ENCODE data around the gene ENTPD6. TPM values are rescaled to one million over a fixed set of nuclear protein-coding genes. Genes with fewer than 3 reads are reported as not detected.

The ENTPD6 gene
- total RNA-seq, 3 donors from 2014 or later (not counting 1 experiment from before 2014, with no cell fraction given) = 36.4 to 43.1 (median 41.4) TPM

GRCh38 chr20:25250508-25250907 is 55.0 kb downstream of the ENTPD6 start:
- Histone ChIP-seq H3K4me1 (ENCODE audit: control insufficient read depth, insufficient read depth, low read length) (peaks cover 21% of the 10 kb centered on the region), H3K36me3 (ENCODE audit: control insufficient read depth, insufficient read depth, low read length) (no peaks in the 10 kb centered on the region), H3K4me3 (ENCODE audit: low read length) (no peak overlapping the region), H3K27me3 (ENCODE audit: control insufficient read depth, insufficient read depth, low read length) (no peaks in the 10 kb centered on the region), H3K27ac (ENCODE audit: low read length) (no peak overlapping the region), H3K9me3 (ENCODE audit: control insufficient read depth, insufficient read depth, low read length) (no peaks in the 10 kb centered on the region)
- peak overlapping the region; percentile 31 for H3K4me3 Mint-ChIP-seq
- 88% methylated on average over 3 of the region's 3 CpGs for WGBS (ENCODE audit: insufficient coverage)
- no peaks in the 10 kb centered on the region for H3K9me3 Mint-ChIP-seq
- H3K27ac Mint-ChIP-seq = no peak overlapping the region
- no peak for ATAC-seq
- intact Hi-C loops (cut with micrococcal nuclease) = no loop called here
- no peak for DNase-seq
- TF ChIP-seq, protein P1, sequence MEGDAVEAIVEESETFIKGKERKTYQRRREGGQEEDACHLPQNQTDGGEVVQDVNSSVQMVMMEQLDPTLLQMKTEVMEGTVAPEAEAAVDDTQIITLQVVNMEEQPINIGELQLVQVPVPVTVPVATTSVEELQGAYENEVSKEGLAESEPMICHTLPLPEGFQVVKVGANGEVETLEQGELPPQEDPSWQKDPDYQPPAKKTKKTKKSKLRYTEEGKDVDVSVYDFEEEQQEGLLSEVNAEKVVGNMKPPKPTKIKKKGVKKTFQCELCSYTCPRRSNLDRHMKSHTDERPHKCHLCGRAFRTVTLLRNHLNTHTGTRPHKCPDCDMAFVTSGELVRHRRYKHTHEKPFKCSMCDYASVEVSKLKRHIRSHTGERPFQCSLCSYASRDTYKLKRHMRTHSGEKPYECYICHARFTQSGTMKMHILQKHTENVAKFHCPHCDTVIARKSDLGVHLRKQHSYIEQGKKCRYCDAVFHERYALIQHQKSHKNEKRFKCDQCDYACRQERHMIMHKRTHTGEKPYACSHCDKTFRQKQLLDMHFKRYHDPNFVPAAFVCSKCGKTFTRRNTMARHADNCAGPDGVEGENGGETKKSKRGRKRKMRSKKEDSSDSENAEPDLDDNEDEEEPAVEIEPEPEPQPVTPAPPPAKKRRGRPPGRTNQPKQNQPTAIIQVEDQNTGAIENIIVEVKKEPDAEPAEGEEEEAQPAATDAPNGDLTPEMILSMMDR (IDR thresholded peaks at IDR 0.05) = no peak
- H3K36me3 Mint-ChIP-seq = no peaks in the 10 kb centered on the region
- H3K27me3 Mint-ChIP-seq (ENCODE audit: low read depth in 2 of 2) = peaks cover 0 to 1% of the 10 kb centered on the region in 2 donors
- peaks cover 28 to 40% of the 10 kb centered on the region in 2 donors for H3K4me1 Mint-ChIP-seq

DNA sequence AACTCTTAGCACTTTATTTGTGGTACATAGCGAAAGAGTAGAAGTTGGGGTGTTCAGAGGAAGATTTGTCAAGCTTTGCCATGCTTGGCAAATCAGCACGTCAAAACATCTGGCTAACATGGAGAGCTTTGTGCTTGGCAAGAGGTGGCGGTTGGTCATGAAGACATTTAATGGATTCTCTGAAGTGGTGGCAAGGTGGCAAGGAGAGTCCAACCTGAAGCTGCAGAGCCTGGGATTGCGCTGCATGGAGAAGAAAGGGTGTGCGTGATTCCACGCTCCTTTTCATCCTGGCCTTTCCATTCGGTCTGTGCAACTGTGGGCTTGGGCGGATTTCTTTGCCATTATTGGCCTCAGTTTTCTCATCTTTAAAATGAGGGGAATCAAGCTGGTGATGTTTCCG is 55.5 kb downstream of the ENTPD6 start:
- WGBS (ENCODE audit: insufficient coverage) = 97% methylated on average over 9 of the region's 9 CpGs

GRCh38 chr20:25251558-25251957 is 56.0 kb downstream of the ENTPD6 start:
- DNase-seq (no peak), ATAC-seq (no peak)
- Histone ChIP-seq H3K9me3 (ENCODE audit: control insufficient read depth, insufficient read depth, low read length) (no peaks in the 10 kb centered on the region), H3K27ac (ENCODE audit: low read length) (no peak overlapping the region), H3K27me3 (ENCODE audit: control insufficient read depth, insufficient read depth, low read length) (no peaks in the 10 kb centered on the region), H3K4me1 (ENCODE audit: control insufficient read depth, insufficient read depth, low read length) (peaks cover 20% of the 10 kb centered on the region), H3K36me3 (ENCODE audit: control insufficient read depth, insufficient read depth, low read length) (no peaks in the 10 kb centered on the region), H3K4me3 (ENCODE audit: low read length) (no peak overlapping the region)
- H3K9me3 Mint-ChIP-seq = no peaks in the 10 kb centered on the region
- 94% methylated on average over 4 of the region's 4 CpGs for WGBS (ENCODE audit: insufficient coverage)
- no peaks in the 10 kb centered on the region for H3K27me3 Mint-ChIP-seq (ENCODE audit: low read depth in 2 of 2)
- TF ChIP-seq, protein P1 (IDR thresholded peaks at IDR 0.05) = no peak
- H3K4me3 Mint-ChIP-seq = no peak overlapping the region
- peak overlapping the region in 1 of 2 donors; percentile 16 for H3K27ac Mint-ChIP-seq
- intact Hi-C loops (cut with micrococcal nuclease) = no loop called here
- peaks cover 26 to 45% of the 10 kb centered on the region in 2 donors for H3K4me1 Mint-ChIP-seq
- H3K36me3 Mint-ChIP-seq = no peaks in the 10 kb centered on the region

More for the DNA sequence above, 55.5 kb downstream of the ENTPD6 start:
- peaks cover 21% of the 10 kb centered on the region for H3K4me1 ChIP-seq (ENCODE audit: control insufficient read depth, insufficient read depth, low read length)
- no peaks in the 10 kb centered on the region for H3K9me3 ChIP-seq (ENCODE audit: control insufficient read depth, insufficient read depth, low read length)
- TF ChIP-seq, protein P1 (IDR thresholded peaks at IDR 0.05) = no peak
- Mint-ChIP-seq H3K4me1 (peaks cover 28 to 43% of the 10 kb centered on the region in 2 donors), H3K27ac (no peak overlapping the region), H3K36me3 (no peaks in the 10 kb centered on the region), H3K9me3 (no peaks in the 10 kb centered on the region), H3K4me3 (peak overlapping the region; percentile 31), H3K27me3 (ENCODE audit: low read depth in 2 of 2) (no peaks in the 10 kb centered on the region)
- intact Hi-C loops (cut with micrococcal nuclease) = no loop called here
- H3K4me3 ChIP-seq (ENCODE audit: low read length) = no peak overlapping the region
- H3K27ac ChIP-seq (ENCODE audit: low read length) = no peak overlapping the region
- no peaks in the 10 kb centered on the region for H3K27me3 ChIP-seq (ENCODE audit: control insufficient read depth, insufficient read depth, low read length)
- ATAC-seq (no peak), DNase-seq (no peak)
- H3K36me3 ChIP-seq (ENCODE audit: control insufficient read depth, insufficient read depth, low read length) = no peaks in the 10 kb centered on the region

GRCh38 chr20:25252230-25252651 is 56.7 kb downstream of the ENTPD6 start:
- no peak overlapping the region for H3K27ac ChIP-seq (ENCODE audit: low read length)
- no peaks in the 10 kb centered on the region for H3K9me3 Mint-ChIP-seq
- no peaks in the 10 kb centered on the region for H3K9me3 ChIP-seq (ENCODE audit: control insufficient read depth, insufficient read depth, low read length)
- no peak overlapping the region for H3K4me3 ChIP-seq (ENCODE audit: low read length)
- ATAC-seq (no peak), DNase-seq (no peak)
- no peaks in the 10 kb centered on the region for H3K36me3 Mint-ChIP-seq
- TF ChIP-seq, protein P1 (IDR thresholded peaks at IDR 0.05) = no peak
- H3K27me3 Mint-ChIP-seq (ENCODE audit: low read depth in 2 of 2) = no peaks in the 10 kb centered on the region
- no peak overlapping the region for H3K4me3 Mint-ChIP-seq
- no peaks in the 10 kb centered on the region for H3K27me3 ChIP-seq (ENCODE audit: control insufficient read depth, insufficient read depth, low read length)
- 85% methylated on average over 5 of the region's 6 CpGs for WGBS (ENCODE audit: insufficient coverage)
- H3K4me1 Mint-ChIP-seq = peaks cover 20 to 40% of the 10 kb centered on the region in 2 donors
- peaks cover 13% of the 10 kb centered on the region for H3K4me1 ChIP-seq (ENCODE audit: control insufficient read depth, insufficient read depth, low read length)
- peak overlapping the region in 1 of 2 donors; percentile 16 for H3K27ac Mint-ChIP-seq
- H3K36me3 ChIP-seq (ENCODE audit: control insufficient read depth, insufficient read depth, low read length) = no peaks in the 10 kb centered on the region
- intact Hi-C loops (cut with micrococcal nuclease) = no loop called here
